B cell (primary cell): ENCODE measurements around the gene CEACAM21. TPM values are rescaled to one million over a fixed set of nuclear protein-coding genes. Genes with fewer than 3 reads are reported as not detected.

Experiments used
- ATAC-seq: fragments of 200-7000 bp; cut with Tn5 transposase; one replicate; pipeline ENCODE4 v1.10.0; 2021; ENCODE audit warnings: low read depth, mild to moderate bottlenecking, moderate number of reproducible peaks, moderate library complexity
- CTCF ChIA-PET: fragments of 350-600 bp; sonication (Branson Sonifier 250); formaldehyde crosslinking; loops from one replicate; lab custom pipeline; 2021; ENCODE audit warnings: antibody characterized with exemption, inconsistent platforms; lab: Charles Lee
- POLR2A ChIA-PET: fragments of 350-600 bp; sonication (Branson Sonifier 250); formaldehyde crosslinking; loops from one replicate; lab custom pipeline; 2021; ENCODE audit warnings: antibody characterized with exemption; lab: Charles Lee
- DNase-seq: peaks from one replicate; pipeline ENCODE4 v3.0.0; 2013
- H2AFZ ChIP-seq: 2 replicates; pipeline ENCODE4 v1.6.1; 2012; ENCODE audit warnings: mild to moderate bottlenecking, low read depth, low read length; ENCODE audit not compliant: insufficient read depth, poor library complexity, severe bottlenecking
- H3K27ac ChIP-seq, 2 donors: 1 replicate in 1 of 2; 2 replicates in 1 of 2; pipeline ENCODE4 v1.5.1; 2012 to 2013; ENCODE audit warnings: low read length in 2 of 2, mild to moderate bottlenecking in 2 of 2, moderate library complexity in 1 of 2
- H3K27me3 ChIP-seq, 4 experiments: fragments of 200-600 bp in 1 of 4; sonication (generic) in 1 of 4; replicated peaks in 1 of 4; 1 replicate in 2 of 4; 2 replicates in 2 of 4; pipeline versions ENCODE4 v1.6.1 to v1.7.0; 2013 to 2016; ENCODE audit warnings: low read length in 3 of 4, mild to moderate bottlenecking in 2 of 4, mixed read lengths in 1 of 4, moderate library complexity in 1 of 4; ENCODE audit not compliant: insufficient read depth in 4 of 4, control insufficient read depth in 3 of 4; ENCODE audit errors: control extremely low read depth in 1 of 4
- H3K36me3 ChIP-seq, 2 experiments: replicated peaks in 1 of 2; 1 replicate in 1 of 2; 2 replicates in 1 of 2; pipeline versions ENCODE4 v1.6.1 to v1.7.1; 2013; ENCODE audit warnings: low read length in 1 of 2; ENCODE audit not compliant: insufficient read depth in 2 of 2, control insufficient read depth in 1 of 2; ENCODE audit errors: control extremely low read depth in 1 of 2, extremely low read depth in 1 of 2
- H3K4me1 ChIP-seq, 2 donors: fragments of 200-600 bp in 1 of 2; sonication (generic) in 1 of 2; 1 replicate in 1 of 2; 2 replicates in 1 of 2; pipeline versions ENCODE4 v1.5.1 to v1.6.1; 2013 to 2017; ENCODE audit warnings: low read length in 2 of 2; ENCODE audit not compliant: control insufficient read depth in 2 of 2, insufficient read depth in 2 of 2
- H3K4me2 ChIP-seq: replicated peaks from 2 replicates; pipeline ENCODE3; 2012; ENCODE audit warnings: mild to moderate bottlenecking, low read depth, low read length; ENCODE audit not compliant: poor library complexity, severe bottlenecking
- H3K4me3 ChIP-seq, 5 experiments: fragments of 200-600 bp in 1 of 5; sonication (generic) in 1 of 5; 1 replicate in 3 of 5; 2 replicates in 2 of 5; pipeline versions ENCODE4 v1.5.1 to v1.7.0; 2011 to 2016; ENCODE audit warnings: low read length in 4 of 5, mild to moderate bottlenecking in 4 of 5, low read depth in 2 of 5, control low read depth in 1 of 5, moderate library complexity in 1 of 5; ENCODE audit not compliant: insufficient read depth in 1 of 5; ENCODE audit errors: control extremely low read depth in 1 of 5, extremely low read depth in 1 of 5
- H3K79me2 ChIP-seq: fragments of 200-600 bp; sonication (generic); one replicate; pipeline ENCODE4 v1.6.0; 2016; ENCODE audit warnings: low read length; ENCODE audit not compliant: control insufficient read depth, insufficient read depth
- H3K9ac ChIP-seq: fragments of 200-600 bp; sonication (generic); 2 replicates; pipeline ENCODE4 v1.6.1; 2017; ENCODE audit warnings: mild to moderate bottlenecking, low read length, moderate library complexity
- H3K9me3 ChIP-seq, 3 donors: one replicate each; pipeline versions ENCODE4 v1.6.1 to v1.7.1; 2013; ENCODE audit warnings: low read length in 2 of 3; ENCODE audit not compliant: control insufficient read depth in 2 of 3, insufficient read depth in 1 of 3; ENCODE audit errors: control extremely low read depth in 1 of 3
- H4K20me1 ChIP-seq: 2 replicates; pipeline ENCODE4 v1.6.0; 2012; ENCODE audit warnings: mild to moderate bottlenecking, low read length; ENCODE audit not compliant: insufficient read depth, control insufficient read depth, poor library complexity, severe bottlenecking
- H3K27ac Mint-ChIP-seq: one replicate; pipeline ENCODE4 v1.8.0; 2021; ENCODE audit warnings: mixed read lengths
- H3K27me3 Mint-ChIP-seq: one replicate; pipeline ENCODE4 v1.8.0; 2021; ENCODE audit warnings: mixed read lengths
- H3K4me1 Mint-ChIP-seq: one replicate; pipeline ENCODE4 v1.8.0; 2021; ENCODE audit warnings: mixed read lengths
- H3K4me3 Mint-ChIP-seq: one replicate; pipeline ENCODE4 v1.8.0; 2021; ENCODE audit warnings: mixed read lengths
- H3K9me3 Mint-ChIP-seq: one replicate; pipeline ENCODE4 v1.8.0; 2022; ENCODE audit warnings: mixed read lengths; ENCODE audit not compliant: insufficient read depth
- EZH2 ChIP-seq: IDR thresholded peaks from 2 replicates; pipeline ENCODE4 v1.6.1; 2012; ENCODE audit warnings: borderline replicate concordance, low read depth, mild to moderate bottlenecking, moderate library complexity, low read length; ENCODE audit not compliant: insufficient read depth, poor library complexity, severe bottlenecking
- WGBS: methylation state at CpG from one replicate; pipeline ENCODE4 v1.1.5; 2013; ENCODE audit warnings: missing lambda C conversion rate; ENCODE audit not compliant: insufficient coverage; 5-methylcytosine and 5-hydroxymethylcytosine counted together
- intact Hi-C: fragments of 100-400 bp; cut with micrococcal nuclease; formaldehyde crosslinking; loops from one replicate; pipeline ENCODE4 v1.10.0; 2022
- polyA plus RNA-seq: library from polyadenylated mRNA; depleted of rRNA; stranded (reverse); fragments of >200 nt; gene quantifications from 2 replicates; pipeline ENCODE4 v1.2.3, GENCODE V29; 2012
- total RNA-seq, 2 donors: library from RNA; stranded (reverse); fragments of 120-200 nt in 1 of 2; gene quantifications; 1 replicate in 1 of 2; 2 replicates in 1 of 2; pipeline versions ENCODE4 v1.2.3 to v1.2.4, GENCODE V29; 2013 to 2022
- TF ChIP-seq, protein P1 (sequence below): fragments of 200-600 bp; IDR thresholded peaks from one replicate; pipeline ENCODE4 v1.8.0; 2022; ENCODE audit warnings: antibody characterized with exemption, mild to moderate bottlenecking

The CEACAM21 gene
- total and polyA plus RNA-seq, 2 donors (not counting 1 experiment from before 2014, with no cell fraction given) = 18.9 to 27.3 TPM

DNA sequence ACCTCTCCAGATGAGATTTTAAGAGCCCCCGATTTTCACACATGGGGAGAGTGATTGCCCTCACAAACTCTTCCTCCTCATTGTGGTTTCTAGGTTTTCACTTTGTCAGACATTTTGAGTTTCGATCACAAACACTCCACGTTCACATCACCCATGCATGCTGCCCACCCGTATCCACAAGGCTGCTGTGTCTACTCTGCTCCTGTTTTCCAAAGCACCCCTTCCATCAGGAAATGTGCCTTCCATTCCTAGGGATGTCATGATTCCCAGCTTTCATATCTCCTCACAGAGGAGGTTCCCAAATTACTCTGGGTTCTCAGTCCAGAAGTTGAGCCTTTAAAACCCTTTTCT is 45.8 kb upstream of the CEACAM21 start:
- ATAC-seq = no peak
- H2AFZ ChIP-seq = no peak overlapping the region
- H3K4me1 ChIP-seq = peaks cover 49 to 64% of the 10 kb centered on the region in 2 donors
- H3K36me3 ChIP-seq = no peaks in the 10 kb centered on the region
- Mint-ChIP-seq H3K4me3 (peak overlapping the region; percentile 80), H3K4me1 (peaks cover 75% of the 10 kb centered on the region), H3K27ac (peak overlapping the region; percentile 88), H3K9me3 (peaks cover 12% of the 10 kb centered on the region), H3K27me3 (no peaks in the 10 kb centered on the region)
- TF ChIP-seq EZH2 = no peak
- TF ChIP-seq, protein P1, sequence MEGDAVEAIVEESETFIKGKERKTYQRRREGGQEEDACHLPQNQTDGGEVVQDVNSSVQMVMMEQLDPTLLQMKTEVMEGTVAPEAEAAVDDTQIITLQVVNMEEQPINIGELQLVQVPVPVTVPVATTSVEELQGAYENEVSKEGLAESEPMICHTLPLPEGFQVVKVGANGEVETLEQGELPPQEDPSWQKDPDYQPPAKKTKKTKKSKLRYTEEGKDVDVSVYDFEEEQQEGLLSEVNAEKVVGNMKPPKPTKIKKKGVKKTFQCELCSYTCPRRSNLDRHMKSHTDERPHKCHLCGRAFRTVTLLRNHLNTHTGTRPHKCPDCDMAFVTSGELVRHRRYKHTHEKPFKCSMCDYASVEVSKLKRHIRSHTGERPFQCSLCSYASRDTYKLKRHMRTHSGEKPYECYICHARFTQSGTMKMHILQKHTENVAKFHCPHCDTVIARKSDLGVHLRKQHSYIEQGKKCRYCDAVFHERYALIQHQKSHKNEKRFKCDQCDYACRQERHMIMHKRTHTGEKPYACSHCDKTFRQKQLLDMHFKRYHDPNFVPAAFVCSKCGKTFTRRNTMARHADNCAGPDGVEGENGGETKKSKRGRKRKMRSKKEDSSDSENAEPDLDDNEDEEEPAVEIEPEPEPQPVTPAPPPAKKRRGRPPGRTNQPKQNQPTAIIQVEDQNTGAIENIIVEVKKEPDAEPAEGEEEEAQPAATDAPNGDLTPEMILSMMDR = no peak
- H3K27me3 ChIP-seq = no peaks in the 10 kb centered on the region
- H3K9ac ChIP-seq = peak overlapping the region; percentile 66
- no peaks in the 10 kb centered on the region for H4K20me1 ChIP-seq
- peak overlapping the region in 1 of 2 donors; percentile 83 for H3K27ac ChIP-seq
- POLR2A ChIA-PET = interaction anchor here (0.7 to 3.8 kb wide), 3 partner anchors 8 to 80 kb away, joined by 3 to 9 read pairs (median 8); no protein-coding TSS in a partner anchor
- intact Hi-C loops = loop anchor here (5.0 kb wide), 1 partner anchor 268 kb away; the partner anchor contains the start of gene HNRNPUL1
- peaks cover 11% of the 10 kb centered on the region for H3K79me2 ChIP-seq
- H3K4me3 ChIP-seq = peak overlapping the region in 1 of 5 experiments; percentile 67
- WGBS = 53% methylated on average over 3 of the region's 4 CpGs
- H3K4me2 ChIP-seq = peak overlapping the region; percentile 75
- no peak for DNase-seq
- H3K9me3 ChIP-seq = peaks cover 2 to 28% (median 19%) of the 10 kb centered on the region in 3 donors
- CTCF ChIA-PET = interaction anchor here (1.3 to 12.0 kb wide), 5 partner anchors 10 to 80 kb away, joined by 4 to 163 read pairs (median 13); no protein-coding TSS in a partner anchor

DNA sequence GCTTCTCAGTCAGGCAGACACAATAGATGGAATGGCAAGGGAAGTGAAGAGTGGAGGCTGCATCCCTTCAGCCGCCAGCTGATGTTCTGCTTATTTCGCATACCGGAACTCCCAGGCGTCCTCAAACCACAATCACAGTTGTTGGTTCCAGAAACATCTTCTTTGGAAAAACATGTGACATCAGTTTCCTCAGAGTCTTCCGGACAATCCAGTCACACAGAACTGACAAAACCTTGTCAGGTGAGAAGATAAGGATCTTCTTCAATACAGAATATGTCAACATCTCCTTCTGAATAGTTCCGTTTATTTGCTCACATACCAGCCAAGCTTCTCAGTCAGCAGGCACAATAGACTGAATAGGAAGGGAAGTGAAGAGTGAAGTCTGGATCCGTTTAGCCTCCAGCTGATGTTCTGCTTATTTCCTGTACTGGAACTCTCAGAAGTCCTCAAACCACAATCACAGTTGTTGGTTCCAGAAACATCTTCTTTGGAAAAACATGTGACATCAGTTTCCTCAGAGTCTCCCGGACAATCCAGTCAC is 45.1 kb upstream of the CEACAM21 start:
- 0% methylated on average over 3 of the region's 8 CpGs for WGBS
- Histone ChIP-seq H3K27ac (peak overlapping the region; percentile 72 to 83), H2AFZ (peak overlapping the region; percentile 8), H3K27me3 (no peaks in the 10 kb centered on the region), H3K36me3 (no peaks in the 10 kb centered on the region), H3K4me2 (peak overlapping the region; percentile 75), H4K20me1 (no peaks in the 10 kb centered on the region), H3K9ac (peak overlapping the region; percentile 66), H3K4me1 (peaks cover 56 to 70% of the 10 kb centered on the region in 2 donors), H3K9me3 (peaks cover 2 to 28% (median 19%) of the 10 kb centered on the region in 3 donors), H3K79me2 (peaks cover 11% of the 10 kb centered on the region), H3K4me3 (peak overlapping the region in 4 of 5 experiments; percentile 37 to 67 (median 48))
- ATAC-seq = peak; percentile 26
- ChIA-PET POLR2A (interaction anchor here (0.7 to 3.8 kb wide), 10 partner anchors 9 to 91 kb away, joined by 3 to 9 read pairs (median 4); partner anchors contain the start of gene DMAC2), CTCF (interaction anchor here (1.1 to 12.0 kb wide), 10 partner anchors 9 to 330 kb away, joined by 4 to 163 read pairs (median 11); no protein-coding TSS in a partner anchor)
- Mint-ChIP-seq H3K4me3 (peak overlapping the region; percentile 80), H3K27ac (peak overlapping the region; percentile 88), H3K9me3 (peaks cover 12% of the 10 kb centered on the region), H3K4me1 (peaks cover 77% of the 10 kb centered on the region), H3K27me3 (no peaks in the 10 kb centered on the region)
- intact Hi-C loops = loop anchor here (1.0 to 5.0 kb wide), 2 partner anchors 10 to 269 kb away; partner anchors contain the start of gene HNRNPUL1
- no peak for TF ChIP-seq EZH2
- TF ChIP-seq, protein P1 = no peak
- peak; percentile 75 for DNase-seq
